BLaER1 (cell line): ENCODE data around the gene ZAR1L.

ENCODE experiments used
- H3K27ac ChIP-seq: shearing (Covaris generic); formaldehyde crosslinking; 2 replicates; pipeline ENCODE4 v1.8.1; 2022
- H3K27me3 ChIP-seq: shearing (Covaris generic); formaldehyde crosslinking; 2 replicates; pipeline ENCODE4 v1.8.1; 2022
- H3K36me3 ChIP-seq: shearing (Covaris generic); formaldehyde crosslinking; 2 replicates; pipeline ENCODE4 v1.8.1; 2022
- H3K4me1 ChIP-seq: shearing (Covaris generic); formaldehyde crosslinking; 2 replicates; pipeline ENCODE4 v1.8.1; 2022
- H3K4me2 ChIP-seq: shearing (Covaris generic); formaldehyde crosslinking; 2 replicates; pipeline ENCODE4 v1.8.1; 2022
- H3K4me3 ChIP-seq: shearing (Covaris generic); formaldehyde crosslinking; 2 replicates; pipeline ENCODE4 v1.8.1; 2022
- H3K9ac ChIP-seq: shearing (Covaris generic); formaldehyde crosslinking; 2 replicates; pipeline ENCODE4 v1.8.1; 2022
- H3K9me3 ChIP-seq: shearing (Covaris generic); formaldehyde crosslinking; 2 replicates; pipeline ENCODE4 v1.8.1; 2022
- H4K20me1 ChIP-seq: shearing (Covaris generic); formaldehyde crosslinking; 2 replicates; pipeline ENCODE4 v1.8.1; 2022
- Cebpa-rat ChIP-seq: shearing (Covaris generic); IDR thresholded peaks from 2 replicates; pipeline ENCODE4 v1.8.1; 2022

ZAR1L gene

DNA sequence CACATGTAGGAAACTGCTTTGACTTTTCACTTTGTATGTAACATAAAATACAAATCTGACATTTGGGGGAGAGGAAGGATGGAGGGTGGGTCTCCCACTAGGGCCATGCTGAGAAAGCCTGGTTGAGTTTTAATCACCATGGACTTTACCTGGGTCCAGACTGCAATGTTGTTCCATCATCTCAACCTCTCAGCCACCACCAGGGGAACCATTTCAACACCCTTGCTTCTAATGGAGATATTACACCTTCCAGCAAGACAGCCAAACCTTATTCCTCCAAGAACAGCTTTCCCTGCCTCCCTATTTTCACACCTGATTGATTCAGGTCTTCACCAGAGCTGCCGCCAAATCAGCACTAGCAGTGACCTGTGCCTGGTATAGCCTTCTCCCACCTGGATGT, 56.0 kb downstream of the ZAR1L start:
- H3K4me2 ChIP-seq = no peak overlapping the region
- H3K4me3 ChIP-seq = no peak overlapping the region
- no peaks in the 10 kb centered on the region for H3K36me3 ChIP-seq
- TF ChIP-seq Cebpa-rat = no peak
- no peaks in the 10 kb centered on the region for H3K9me3 ChIP-seq
- no peaks in the 10 kb centered on the region for H3K4me1 ChIP-seq
- no peaks in the 10 kb centered on the region for H4K20me1 ChIP-seq
- H3K9ac ChIP-seq = no peak overlapping the region
- no peak overlapping the region for H3K27ac ChIP-seq
- H3K27me3 ChIP-seq = no peaks in the 10 kb centered on the region

DNA sequence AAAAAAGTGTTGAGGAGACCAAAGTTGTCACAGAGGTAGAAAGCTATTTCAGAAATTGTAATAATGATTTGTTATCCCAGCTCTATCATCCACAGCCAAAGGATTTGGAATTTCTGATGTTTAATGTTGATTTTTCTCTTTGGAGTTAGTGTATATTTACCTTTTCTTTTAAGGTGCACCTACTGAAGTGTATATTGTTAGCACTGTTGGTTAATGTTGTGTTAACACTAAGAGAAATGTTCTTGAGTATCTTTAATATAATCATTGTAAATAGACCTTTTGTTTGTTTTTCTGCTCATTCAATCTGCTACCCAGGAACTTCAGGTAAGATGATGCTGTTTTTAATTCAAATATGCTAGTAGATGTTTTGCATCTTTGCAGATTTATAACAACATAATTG, 57.5 kb downstream of the ZAR1L start:
- Histone ChIP-seq H3K4me3 (no peak overlapping the region), H3K9ac (no peak overlapping the region), H3K9me3 (no peaks in the 10 kb centered on the region), H3K4me1 (no peaks in the 10 kb centered on the region), H3K4me2 (no peak overlapping the region), H4K20me1 (no peaks in the 10 kb centered on the region), H3K27me3 (no peaks in the 10 kb centered on the region), H3K27ac (no peak overlapping the region), H3K36me3 (no peaks in the 10 kb centered on the region)
- TF ChIP-seq Cebpa-rat = no peak

DNA sequence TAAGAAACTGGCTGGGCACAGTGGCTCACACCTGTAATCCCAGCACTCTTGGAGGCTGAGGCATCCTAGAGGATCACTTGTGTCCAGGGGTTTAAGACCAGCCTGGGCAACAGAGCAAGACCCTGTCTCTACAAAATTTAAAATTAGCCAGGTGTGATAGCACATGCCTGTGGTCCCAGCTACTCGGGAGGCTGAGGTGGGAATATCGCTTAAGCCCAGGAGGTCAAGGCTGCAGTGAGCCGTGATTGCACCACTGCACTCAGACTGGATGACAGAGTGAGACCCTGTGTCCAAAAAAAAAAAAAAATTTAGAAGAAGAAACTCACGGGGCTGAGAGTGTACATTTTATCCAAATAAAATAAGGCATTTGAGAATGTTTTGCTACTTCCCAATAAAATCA, 58.9 kb downstream of the ZAR1L start:
- Histone ChIP-seq H3K9me3 (no peaks in the 10 kb centered on the region), H3K4me2 (no peak overlapping the region), H3K4me3 (no peak overlapping the region), H3K4me1 (no peaks in the 10 kb centered on the region), H4K20me1 (no peaks in the 10 kb centered on the region), H3K9ac (no peak overlapping the region), H3K36me3 (no peaks in the 10 kb centered on the region), H3K27me3 (no peaks in the 10 kb centered on the region), H3K27ac (no peak overlapping the region)
- no peak for TF ChIP-seq Cebpa-rat

- H3K27me3 ChIP-seq = no peaks in the 10 kb centered on the region
- H3K9ac ChIP-seq = no peak overlapping the region
- H3K9me3 ChIP-seq = no peaks in the 10 kb centered on the region
- no peaks in the 10 kb centered on the region for H3K4me1 ChIP-seq
- no peak overlapping the region for H3K4me2 ChIP-seq
- no peaks in the 10 kb centered on the region for H3K36me3 ChIP-seq
- no peak overlapping the region for H3K27ac ChIP-seq
- H3K4me3 ChIP-seq = no peak overlapping the region
- no peaks in the 10 kb centered on the region for H4K20me1 ChIP-seq
- no peak for TF ChIP-seq Cebpa-rat
Observed at GRCh38 chr13:32255724-32256109, 59.4 kb downstream of the ZAR1L start.

DNA sequence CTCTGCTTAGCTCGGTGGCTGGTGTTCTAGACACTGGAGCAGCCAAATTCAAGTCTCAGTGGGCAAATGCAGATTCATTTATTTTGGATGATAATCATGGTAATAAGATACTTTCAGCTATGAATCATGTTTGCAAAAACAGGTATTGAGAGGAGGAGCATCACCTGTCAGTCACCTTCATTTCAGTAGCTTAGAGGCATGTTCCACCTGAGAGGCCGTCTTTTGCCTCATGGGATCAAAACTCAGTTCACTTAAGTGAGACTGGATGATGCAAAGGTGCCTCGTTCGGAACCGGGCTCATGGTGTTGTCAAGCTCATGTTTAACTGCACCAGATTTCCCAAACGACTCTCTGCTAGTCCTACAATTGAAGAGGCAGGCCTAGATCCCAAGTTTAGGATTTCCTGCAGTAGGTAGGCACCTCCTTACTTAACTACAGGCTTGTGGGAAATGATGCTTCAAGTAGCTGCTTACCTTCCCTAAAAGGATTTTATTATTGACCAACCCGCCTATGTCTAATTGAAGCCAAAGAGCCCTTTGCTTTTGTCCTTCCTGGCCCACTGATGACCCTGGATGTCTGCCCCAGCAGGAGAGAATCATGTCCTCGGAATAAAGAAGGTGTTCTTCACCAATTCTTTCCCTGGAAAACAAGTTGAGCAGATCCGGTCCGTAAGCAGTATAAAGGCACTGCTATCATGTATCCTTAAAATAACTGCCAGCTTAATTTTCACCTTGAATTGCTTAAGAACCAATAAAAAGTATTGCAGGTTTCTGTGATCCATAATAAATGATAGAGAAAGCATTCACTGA, 60.0 kb downstream of the ZAR1L start:
- no peaks in the 10 kb centered on the region for H3K9me3 ChIP-seq
- H3K27ac ChIP-seq = no peak overlapping the region
- no peaks in the 10 kb centered on the region for H3K4me1 ChIP-seq
- H3K27me3 ChIP-seq = no peaks in the 10 kb centered on the region
- no peaks in the 10 kb centered on the region for H4K20me1 ChIP-seq
- no peak overlapping the region for H3K4me2 ChIP-seq
- H3K4me3 ChIP-seq = no peak overlapping the region
- no peak overlapping the region for H3K9ac ChIP-seq
- no peak for TF ChIP-seq Cebpa-rat
- H3K36me3 ChIP-seq = no peaks in the 10 kb centered on the region

DNA sequence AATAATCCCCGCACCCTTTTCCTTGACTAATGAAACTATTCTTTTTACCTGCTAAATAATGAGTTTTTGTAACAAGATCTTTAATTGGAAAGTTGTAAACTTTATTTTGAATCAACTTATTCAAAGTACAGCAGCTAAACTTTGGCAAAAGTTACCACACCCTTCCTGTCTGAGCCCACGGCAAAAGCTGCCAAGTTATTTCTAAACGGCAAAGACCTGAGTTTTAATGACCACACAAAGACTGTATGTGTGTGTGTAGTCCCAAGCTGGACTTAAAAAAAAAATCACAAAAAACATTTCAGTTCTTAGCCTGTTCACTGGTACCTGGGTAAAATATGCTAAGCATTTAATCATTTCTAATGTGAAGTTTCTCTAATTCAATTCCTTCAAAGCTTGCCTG, 60.7 kb downstream of the ZAR1L start:
- no peak overlapping the region for H3K4me3 ChIP-seq
- no peak overlapping the region for H3K9ac ChIP-seq
- H3K27ac ChIP-seq = no peak overlapping the region
- no peaks in the 10 kb centered on the region for H3K4me1 ChIP-seq
- TF ChIP-seq Cebpa-rat = no peak
- H3K9me3 ChIP-seq = no peaks in the 10 kb centered on the region
- H3K4me2 ChIP-seq = no peak overlapping the region
- no peaks in the 10 kb centered on the region for H4K20me1 ChIP-seq
- no peaks in the 10 kb centered on the region for H3K27me3 ChIP-seq
- no peaks in the 10 kb centered on the region for H3K36me3 ChIP-seq

- Histone ChIP-seq H3K27ac (no peak overlapping the region), H3K4me3 (no peak overlapping the region), H3K4me2 (no peak overlapping the region), H3K9me3 (no peaks in the 10 kb centered on the region), H3K36me3 (no peaks in the 10 kb centered on the region), H3K4me1 (no peaks in the 10 kb centered on the region), H3K9ac (no peak overlapping the region), H3K27me3 (no peaks in the 10 kb centered on the region), H4K20me1 (no peaks in the 10 kb centered on the region)
- TF ChIP-seq Cebpa-rat = no peak
Observed at GRCh38 chr13:32253911-32254399, 61.2 kb downstream of the ZAR1L start.
